ENCODE data around the gene RRN3. TPM values are rescaled to one million over a fixed set of nuclear protein-coding genes. Genes with fewer than 3 reads are reported as not detected.
"Not testable (repeated sequence)": the region's sequence is repeated elsewhere in the genome, so short reads cannot be mapped to it uniquely, and the experiment has no call there.

The RRN3 gene
- total RNA-seq, 1 donor from 2014 or later, result 84.4 TPM

DNA sequence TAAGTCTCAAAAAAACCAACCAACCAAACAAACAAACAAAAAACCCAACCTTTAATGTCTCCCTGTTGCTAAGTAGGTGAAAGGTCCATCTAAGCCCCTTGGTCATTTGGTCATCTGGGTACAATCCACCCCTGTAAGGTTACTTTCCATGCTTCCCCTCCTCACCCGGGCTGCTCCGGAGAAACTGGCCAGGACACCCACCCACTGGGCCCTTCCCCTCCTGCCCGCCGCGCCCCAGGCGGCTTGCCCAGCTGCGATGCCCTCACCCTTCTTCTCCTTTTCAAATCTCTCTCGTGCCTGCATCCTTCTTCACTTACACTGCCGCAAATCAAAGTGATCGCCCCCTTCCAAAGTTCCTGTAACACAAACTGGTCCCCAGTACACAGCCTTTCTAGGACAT lies 40.2 kb downstream of the RRN3 start:
- DNase-seq (ENCODE audit: low spot score in 2 of 2) (no peak), FAIRE-seq (no peak)

DNA sequence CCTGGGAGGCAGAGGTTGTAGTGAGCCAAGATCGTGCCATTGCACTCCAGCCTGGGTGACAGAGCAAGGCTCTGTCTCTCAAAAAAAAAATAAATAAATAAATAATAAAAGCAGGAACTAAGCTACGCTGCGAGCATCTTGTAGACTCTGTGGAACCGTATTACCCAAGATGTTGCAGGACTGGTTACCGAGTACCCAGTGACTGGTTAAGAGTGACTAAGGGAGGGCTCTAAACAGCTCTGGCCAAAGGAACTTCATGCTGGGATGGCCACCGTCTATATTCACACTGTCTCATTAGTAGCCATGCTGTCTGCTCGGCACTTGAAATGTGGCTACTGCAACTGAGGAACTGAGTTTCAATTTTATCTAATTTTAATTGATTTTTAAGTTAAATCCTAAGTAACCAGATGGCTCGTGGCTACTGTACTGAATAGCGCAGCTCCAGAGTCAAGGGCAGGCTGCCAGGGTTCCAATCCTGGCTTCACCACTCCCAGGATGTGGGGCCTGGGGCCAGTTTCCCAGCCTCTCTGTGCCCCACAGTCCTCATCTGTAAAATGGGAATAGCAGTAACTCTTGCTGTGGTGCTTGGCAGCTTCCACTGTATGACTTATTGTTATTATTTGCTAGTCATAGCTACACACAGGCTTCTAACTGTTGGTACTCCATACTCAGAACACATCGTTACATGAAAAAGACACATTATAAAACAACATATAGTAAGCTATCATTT lies 41.2 kb downstream of the RRN3 start:
- FAIRE-seq, result no peak
- DNase-seq (ENCODE audit: low spot score in 2 of 2), result no peak

DNA sequence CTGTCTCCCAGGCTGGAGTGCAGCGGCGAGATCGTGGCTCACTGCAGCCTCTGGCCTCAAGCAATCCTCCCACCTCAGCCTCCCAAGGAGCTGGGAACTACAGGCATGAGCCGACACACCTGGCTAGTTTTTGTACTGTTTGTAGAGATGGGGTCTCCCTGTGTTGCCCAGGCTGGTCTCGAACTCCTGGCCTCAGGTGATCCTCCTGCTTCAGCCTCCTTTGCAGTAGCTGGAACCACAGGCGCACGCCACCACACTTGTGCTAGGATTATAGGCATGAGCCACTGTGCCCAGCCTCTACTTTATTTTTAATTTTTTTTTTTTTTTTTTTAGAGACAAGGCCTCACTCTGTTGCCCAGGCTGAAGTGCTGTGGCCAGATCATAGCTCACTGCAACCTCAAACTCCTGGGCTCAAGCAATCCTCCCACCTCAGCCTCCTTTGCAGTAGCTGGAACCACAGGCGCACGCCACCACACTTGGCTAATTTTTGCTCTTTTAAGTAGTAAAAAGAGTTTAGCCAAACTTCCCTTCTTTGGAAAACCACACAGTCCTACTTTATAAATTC lies 42.6 kb downstream of the RRN3 start:
- no peak for FAIRE-seq
- no peak for DNase-seq (ENCODE audit: low spot score in 2 of 2)

DNA sequence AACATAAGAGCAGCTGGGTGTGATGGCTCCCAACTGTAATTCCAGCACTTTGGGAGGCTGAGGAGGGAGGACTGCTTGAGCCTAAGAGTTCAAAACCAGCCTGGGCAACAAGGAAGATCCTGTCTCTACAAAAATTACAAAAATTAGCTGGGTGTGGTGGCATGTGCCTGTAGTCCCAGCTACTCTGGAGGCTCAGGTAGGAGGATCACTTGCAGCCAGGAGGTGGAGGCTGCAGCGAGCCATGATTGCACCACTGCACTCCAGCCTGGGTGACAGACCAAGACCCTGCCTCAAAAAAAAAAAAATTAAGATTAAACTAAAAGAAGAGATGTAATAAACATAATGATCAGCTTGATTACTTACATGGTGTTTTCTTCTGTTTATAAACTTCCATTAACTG lies 43.6 kb downstream of the RRN3 start:
- not testable (repeated sequence) for DNase-seq (ENCODE audit: low spot score in 2 of 2); FAIRE-seq

DNA sequence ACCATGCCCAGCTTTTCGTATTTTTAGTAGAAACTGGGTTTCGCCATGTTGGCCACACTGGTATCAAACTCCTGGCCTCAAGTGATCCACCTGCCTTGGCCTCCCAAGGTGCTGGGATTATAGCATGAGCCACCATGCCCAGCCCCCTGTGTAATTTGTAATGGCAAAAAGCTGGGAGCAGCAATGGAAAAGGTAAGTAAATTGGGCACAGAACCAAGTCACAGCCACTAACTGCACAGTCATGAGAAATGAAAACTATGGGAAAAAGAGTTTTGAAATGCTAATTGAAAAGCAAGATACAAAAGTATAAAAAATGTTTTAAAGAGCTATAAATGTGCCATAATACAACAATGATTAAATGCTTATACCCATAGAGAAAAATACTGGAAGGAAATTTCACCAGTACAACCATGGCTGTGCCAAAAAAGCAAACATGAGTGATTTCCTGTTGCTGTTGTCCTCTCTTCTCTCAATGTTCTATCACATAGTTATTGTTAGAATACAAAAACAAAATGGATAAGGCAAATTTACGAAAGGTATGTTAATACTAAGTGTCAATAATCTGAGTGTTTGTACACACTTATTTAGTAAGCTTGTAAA lies 44.4 kb downstream of the RRN3 start:
- FAIRE-seq (no peak), DNase-seq (ENCODE audit: low spot score in 2 of 2) (no peak)

DNA sequence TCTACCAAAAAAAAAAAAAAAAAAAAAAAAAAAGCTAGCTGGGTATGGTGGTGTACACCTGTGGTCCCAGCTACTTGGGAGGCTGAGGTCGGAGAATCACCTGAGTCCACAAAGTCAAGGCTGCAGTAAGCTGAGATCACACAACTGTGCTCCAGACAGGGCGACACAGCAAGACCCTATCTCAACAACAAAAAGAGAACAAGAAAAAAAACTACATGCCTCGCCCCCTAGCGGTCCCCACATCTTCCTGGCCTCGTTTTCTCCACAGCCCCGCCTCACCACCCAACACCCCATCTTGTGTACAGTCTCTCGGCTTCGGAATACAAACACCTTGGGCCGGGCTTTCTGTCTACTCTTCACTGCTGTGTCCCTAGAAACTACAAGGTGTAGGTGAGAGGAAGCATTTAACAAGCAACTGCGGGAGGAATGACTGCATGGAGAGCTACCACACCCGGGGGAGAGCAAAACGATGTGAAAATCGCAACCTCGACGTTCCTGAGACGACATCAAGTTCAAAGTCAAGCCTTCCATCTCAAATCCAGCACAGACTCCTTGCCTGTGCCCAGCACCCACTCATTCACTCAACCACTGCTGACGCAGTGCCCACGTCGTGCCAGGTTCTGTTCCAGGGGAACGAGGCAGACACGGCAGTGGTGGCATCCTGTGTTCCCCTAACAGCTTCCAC lies 47.2 kb downstream of the RRN3 start:
- no peak for FAIRE-seq
- no peak for DNase-seq (ENCODE audit: low spot score in 2 of 2)

DNA sequence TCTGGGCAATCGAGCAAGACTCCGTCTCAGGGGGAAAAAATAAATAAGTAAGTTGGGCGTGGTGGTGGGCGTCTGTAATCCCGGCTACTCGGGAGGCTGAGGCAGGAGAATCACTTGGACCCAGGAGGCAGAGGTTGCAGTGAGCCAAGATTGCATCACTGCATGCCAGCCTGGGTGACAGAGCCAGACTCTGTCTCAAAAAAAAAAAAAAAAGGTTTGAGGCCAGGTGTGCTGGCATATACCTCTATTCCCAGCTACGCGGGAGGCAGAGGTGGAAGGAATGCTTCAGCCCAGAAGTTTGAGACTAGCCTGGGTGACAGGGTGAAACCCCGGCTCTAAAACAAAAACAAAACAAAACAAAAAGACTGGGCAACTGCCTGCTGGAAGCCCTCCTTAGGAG lies 48.8 kb downstream of the RRN3 start:
- FAIRE-seq, result not testable (repeated sequence)

DNA sequence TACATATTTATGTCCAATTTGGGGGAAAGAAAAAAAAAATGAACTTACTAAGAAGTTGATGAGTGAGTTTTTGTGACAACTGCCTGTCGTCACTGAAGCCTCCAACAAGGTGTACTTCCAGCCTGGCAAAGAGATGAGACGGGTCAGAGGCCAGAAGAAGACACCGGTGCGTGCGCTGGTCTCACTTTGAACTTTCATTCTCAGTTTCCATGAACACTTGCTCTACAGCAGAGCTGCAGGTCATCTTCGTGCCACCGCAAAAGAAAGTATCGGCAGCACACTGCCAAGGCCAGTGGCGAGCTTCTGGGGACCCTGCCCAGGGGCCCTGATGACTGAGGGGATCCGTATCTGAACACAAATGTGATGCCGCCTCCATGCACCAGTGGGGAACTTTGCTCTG lies 49.8 kb downstream of the RRN3 start:
- no peak for DNase-seq (ENCODE audit: low spot score in 2 of 2)
- FAIRE-seq, result no peak

More for the DNA sequence above, 48.8 kb downstream of the RRN3 start:
- not testable (repeated sequence) for DNase-seq (ENCODE audit: low spot score in 2 of 2)

DNA sequence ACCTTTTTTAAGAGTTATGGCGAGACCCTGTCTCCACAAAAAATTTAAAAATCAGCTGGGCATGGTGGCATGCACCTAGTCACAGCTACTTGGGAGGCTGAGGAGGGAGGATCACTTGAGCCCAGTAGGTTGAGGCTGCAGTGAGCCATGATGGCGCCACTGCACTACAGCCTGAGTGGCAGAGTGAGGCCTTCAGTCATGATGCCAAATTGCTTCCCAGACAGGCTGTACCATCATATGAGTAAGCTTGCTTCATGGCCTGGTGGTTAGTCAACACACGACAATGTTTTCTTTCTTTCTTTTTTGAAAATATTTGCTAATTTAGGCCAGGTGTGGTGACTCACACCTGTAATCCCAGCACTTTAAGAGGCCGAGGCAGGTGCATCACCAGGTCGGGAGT lies 50.7 kb downstream of the RRN3 start:
- DNase-seq (ENCODE audit: low spot score in 2 of 2), result no peak
- FAIRE-seq, result no peak

DNA sequence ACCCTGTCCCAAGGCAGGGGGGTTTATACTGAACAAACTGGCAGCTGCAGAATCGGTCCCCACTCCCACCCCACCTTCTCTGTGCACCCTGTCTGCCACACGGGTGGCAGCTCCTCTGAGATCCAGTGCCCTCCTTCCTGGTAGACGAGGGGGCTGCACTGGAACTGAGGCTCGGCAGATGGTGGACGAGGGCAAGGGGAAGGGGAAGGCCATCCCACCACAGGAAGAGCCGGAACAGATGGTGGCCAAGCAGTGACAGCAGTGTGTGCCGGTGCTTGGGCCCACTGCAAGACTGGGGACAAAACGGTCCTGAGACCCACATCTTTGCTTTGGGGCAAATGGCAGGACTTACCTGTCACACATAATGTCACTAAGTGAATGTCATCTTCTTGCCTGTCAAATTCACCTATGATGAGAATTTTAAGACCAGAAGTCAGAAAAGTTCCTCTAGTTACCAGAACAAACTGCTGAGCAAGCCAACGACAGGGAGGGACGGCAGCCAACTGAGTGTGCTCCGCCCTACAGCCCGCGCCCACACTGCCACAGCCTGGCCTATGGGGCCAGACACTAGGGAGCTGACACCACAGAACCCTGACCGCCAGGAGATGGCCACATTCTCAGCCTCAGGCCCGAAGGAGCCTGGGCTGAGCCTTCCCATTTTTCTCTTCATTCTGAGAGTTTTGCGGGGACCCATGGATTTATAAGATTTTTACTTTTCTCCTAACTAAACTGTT lies 52.6 kb downstream of the RRN3 start:
- FAIRE-seq (no peak), DNase-seq (ENCODE audit: low spot score in 2 of 2) (peak; percentile 41 to 64)

DNA sequence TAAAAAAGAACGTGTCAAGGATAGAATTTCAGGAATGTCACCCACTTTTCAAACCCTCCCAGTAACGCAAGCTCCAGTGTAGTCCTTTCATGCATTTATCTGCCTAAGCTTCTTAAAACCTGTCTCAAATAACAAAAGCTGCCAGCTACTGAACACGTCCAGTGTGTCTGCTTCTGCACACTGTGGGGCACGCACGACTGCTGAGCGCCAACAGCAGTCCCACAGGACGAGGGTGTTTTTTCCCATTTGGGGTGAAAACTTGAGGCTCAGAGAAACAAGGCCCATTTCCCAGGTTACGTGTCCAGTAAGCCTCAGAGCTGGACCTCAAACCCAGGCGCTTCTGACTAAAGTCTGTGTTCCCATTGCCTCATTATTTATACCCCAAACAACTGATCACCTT lies 55.4 kb downstream of the RRN3 start:
- FAIRE-seq (no peak), DNase-seq (ENCODE audit: low spot score in 2 of 2) (no peak)

DNA sequence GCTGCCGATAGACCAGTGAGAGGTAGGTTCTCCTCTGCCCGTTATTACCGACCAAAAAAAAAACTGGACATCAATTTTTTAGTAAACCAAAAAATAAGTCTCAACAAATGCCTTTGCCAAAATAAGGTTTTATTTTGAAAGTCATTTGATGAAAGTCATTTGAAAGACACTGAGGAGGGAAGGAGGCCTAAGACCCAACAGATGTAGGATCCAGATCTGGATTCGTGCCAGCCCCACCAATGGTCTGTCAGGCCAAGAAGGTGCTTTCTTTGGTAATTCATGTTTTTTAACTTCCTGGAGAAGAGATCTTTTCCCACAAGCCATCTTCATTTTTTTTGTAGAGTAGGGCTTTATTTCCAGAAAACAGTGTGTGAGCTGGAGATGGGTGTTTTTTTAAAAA lies 56.3 kb downstream of the RRN3 start:
- DNase-seq (ENCODE audit: low spot score in 2 of 2) (no peak), FAIRE-seq (no peak)

DNA sequence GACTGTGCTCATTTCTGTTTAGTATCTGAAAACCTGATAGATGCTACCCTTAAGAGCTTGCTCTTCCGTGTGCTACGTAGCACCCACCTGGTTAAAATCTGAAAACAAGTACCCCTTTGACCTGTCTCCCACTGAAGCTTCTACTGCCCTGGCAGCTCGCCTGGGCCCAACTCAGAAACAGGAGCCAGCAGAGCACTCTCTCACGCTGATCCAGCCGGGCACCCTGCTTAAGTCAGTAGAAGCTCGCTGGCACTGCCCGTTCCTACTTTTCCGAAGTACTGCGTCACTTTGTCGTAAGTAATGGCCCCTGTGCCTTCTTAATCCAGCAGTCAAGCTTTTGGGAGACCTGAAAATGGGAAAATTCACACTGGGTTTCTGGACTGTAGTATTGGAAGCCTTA lies 57.1 kb downstream of the RRN3 start:
- FAIRE-seq, result no peak
- DNase-seq (ENCODE audit: low spot score in 2 of 2), result no peak

DNA sequence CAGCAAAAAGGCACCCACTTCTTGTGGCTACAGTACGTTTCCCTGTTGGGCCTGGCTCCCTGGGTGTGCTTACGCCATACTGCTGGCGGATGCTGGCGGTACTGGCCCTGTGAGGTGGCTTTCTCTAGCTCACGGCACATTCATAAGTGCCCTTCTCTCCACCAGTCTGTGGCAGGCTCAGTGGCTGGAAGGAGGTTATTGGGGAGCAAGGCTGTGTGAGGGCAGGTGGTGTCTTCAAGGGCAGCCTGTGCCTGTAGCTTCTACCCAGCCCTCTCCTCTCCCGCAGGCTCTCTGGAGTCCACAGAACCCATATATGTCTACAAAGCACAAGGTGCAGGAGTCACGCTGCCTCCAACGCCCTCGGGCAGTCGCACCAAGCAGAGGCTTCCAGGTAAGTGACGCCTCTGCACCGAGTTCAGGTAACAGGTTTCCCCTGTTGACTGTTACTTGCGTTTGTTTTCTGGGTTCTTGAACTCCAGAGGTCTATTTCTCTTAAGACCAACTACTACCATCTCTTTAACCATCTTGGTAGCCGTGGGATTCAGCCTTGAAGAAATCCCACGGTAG lies 58.8 kb downstream of the RRN3 start:
- no peak for FAIRE-seq
- DNase-seq (ENCODE audit: low spot score in 2 of 2), result no peak

DNA sequence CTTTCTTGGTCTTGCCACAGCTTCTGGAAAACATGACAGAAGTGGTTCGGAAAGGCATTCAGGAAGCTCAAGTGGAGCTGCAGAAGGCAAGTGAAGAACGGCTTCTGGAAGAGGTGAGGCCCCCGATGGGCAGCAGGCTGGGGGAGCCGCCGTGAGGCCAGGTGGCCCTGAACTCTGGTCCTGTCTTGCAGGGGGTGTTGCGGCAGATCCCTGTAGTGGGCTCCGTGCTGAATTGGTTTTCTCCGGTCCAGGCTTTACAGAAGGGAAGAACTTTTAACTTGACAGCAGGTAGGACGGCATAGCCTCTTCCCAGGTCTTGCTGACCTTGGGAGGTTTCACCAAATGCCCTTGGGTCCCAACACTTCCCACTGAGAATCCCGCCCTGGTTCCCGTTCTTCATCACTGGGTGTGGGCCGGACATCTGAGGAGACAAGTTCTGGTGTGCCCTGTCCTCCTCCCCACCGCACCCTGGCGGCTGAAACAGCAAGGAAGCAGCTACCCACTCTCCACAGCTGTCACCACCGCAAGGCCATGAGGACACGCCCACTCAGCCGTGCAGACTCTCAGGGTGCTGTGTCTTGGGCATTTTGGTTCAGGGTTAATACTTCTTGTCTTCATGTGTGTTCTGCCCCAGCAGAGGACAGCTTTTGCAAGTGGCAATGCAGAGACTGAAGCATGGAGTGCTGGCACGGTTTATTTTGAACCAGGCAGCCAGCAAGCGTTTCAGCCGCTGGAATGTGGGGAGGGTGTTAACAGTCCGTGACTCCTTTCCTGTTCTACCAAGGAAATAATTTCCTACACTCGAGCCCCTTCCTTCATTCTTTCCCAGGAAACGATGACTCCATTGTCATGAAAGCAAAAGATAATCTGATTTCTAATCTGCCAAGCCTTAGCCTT lies 59.6 kb downstream of the RRN3 start:
- FAIRE-seq (no peak), DNase-seq (ENCODE audit: low spot score in 2 of 2) (no peak)

DNA sequence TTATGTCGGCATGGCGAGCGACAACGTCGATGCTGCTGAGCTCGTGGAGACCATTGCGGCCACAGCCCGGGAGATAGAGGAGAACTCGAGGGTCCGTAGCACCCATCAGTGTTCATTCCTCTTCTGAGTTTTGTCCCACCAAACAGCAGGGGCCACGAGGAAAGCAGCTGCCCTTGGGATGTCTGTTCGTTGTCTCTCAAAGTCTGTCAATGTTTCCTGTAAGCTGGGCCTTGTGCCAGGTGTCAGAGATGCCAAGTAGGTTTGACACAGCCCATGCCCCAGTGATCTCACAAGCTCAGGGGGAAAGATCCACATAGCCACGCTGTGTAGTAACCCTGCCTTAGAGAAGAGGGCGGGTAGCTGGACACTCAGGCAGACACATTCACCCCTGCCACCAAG lies 60.8 kb downstream of the RRN3 start:
- DNase-seq (ENCODE audit: low spot score in 2 of 2) (no peak), FAIRE-seq (no peak)

DNA sequence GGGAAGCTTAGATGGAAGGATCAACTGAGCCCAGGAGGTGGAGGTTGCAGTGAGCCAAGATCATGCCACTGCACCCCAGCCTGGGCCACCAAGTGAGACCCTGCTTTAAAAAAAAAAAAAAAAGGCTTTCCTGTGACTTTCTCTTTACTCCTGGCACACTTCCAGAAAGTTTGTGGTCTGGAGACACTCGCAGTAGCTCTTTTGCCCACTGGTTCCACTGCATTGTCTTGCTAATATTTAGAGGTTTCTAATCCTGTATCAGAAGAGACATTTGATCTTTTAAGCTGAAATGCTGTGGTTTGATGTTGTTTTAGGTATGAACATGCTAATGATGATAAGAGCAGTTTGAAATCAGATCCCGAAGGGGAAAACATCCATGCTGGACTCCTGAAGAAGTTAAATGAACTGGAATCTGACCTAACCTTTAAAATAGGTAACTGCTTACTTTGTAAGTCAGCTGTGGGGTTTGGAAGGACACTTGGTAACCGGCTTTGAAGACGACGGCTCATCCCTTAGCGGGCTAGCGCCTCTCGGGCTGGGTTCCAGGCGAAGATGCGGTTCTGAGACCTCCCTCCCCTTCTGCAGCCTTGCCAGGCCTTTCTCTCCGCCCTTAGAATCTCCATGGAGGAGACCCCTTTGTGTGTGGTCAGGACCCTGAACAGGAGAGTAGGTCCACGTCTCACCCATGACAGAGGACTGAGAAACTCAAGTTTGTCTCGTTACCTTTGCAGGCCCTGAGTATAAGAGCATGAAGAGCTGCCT lies 61.3 kb downstream of the RRN3 start:
- FAIRE-seq, result no peak
- DNase-seq (ENCODE audit: low spot score in 2 of 2), result no peak

DNA sequence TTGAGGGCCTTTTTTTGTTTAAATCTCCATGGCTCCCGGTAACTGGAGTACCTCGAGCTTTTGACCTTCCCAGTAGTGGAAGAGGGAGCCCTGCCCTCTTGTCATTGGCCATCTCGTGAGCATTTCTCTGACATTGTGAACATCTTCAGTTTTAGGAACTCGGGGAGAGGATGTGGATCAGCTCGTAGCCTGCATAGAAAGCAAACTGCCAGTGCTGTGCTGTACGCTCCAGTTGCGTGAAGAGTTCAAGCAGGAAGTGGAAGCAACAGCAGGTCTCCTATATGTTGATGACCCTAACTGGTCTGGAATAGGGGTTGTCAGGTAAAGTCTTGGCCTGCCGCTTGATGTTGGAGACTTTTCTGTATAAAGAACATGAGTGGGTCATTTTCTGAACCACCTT lies 62.5 kb downstream of the RRN3 start:
- DNase-seq (ENCODE audit: low spot score in 2 of 2) (no peak), FAIRE-seq (no peak)

DNA sequence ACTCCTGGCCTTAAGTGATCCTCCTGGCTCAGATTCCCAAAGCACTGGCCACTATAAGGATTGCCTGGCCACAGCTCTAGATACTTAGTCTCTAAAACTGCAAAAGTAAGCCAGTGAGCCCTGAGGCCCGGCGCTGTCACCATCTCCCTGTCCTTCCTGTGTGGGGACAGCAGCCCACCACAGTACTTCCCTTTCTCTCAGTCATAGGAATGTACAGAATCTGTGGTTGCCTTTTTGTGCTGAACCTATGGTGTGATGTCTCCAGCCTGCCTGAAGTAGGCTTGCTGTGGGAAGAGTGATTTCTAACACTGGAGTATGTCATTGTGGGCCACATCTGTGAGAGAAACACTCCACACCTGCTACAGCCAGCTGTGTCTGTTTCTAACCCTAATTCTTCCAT lies 62.9 kb downstream of the RRN3 start:
- no peak for FAIRE-seq
- DNase-seq (ENCODE audit: low spot score in 2 of 2), result no peak
